Ovary (tissue), 3 donors: ENCODE results near the gene NDST1.

Experiments
- EP300 ChIP-seq: sonication (generic); formaldehyde crosslinking; IDR thresholded peaks from one replicate; pipeline ENCODE4 v1.6.1; 2017; ENCODE audit warnings: antibody characterized with exemption
- TF ChIP-seq, protein P1 (sequence below), 3 donors: fragments of 450-650 bp in 2 of 3; fragments of 200-600 bp in 1 of 3; IDR thresholded peaks; one replicate each; pipeline versions ENCODE4 v1.5.1 to v1.8.0; 2016 to 2022; ENCODE audit warnings: antibody characterized with exemption in 3 of 3, mild to moderate bottlenecking in 1 of 3
- donor health status: DM: no; HTN: no; CAD: no.

DNA sequence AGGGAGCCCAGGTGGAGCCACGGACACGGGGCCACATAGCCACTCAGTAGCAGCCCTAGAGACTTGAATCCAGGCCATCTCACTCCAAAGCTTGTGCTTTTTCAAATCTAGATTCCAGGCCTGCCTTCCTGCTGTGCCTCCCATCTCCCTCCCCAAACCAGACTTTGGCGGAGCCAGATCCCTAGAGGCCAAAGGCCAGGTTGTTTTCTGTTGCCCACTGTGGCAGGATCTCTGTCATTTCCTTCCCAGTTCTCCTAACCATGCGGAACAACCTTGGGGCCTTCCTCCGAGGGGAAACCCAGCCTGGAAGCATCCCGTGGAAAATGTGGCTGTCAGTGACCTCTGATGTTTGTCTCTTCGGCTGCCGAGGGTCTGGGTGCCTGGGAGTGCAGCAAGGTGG, 42.0 kb upstream of the NDST1 start:
- no peak for TF ChIP-seq EP300
- TF ChIP-seq, protein P1, sequence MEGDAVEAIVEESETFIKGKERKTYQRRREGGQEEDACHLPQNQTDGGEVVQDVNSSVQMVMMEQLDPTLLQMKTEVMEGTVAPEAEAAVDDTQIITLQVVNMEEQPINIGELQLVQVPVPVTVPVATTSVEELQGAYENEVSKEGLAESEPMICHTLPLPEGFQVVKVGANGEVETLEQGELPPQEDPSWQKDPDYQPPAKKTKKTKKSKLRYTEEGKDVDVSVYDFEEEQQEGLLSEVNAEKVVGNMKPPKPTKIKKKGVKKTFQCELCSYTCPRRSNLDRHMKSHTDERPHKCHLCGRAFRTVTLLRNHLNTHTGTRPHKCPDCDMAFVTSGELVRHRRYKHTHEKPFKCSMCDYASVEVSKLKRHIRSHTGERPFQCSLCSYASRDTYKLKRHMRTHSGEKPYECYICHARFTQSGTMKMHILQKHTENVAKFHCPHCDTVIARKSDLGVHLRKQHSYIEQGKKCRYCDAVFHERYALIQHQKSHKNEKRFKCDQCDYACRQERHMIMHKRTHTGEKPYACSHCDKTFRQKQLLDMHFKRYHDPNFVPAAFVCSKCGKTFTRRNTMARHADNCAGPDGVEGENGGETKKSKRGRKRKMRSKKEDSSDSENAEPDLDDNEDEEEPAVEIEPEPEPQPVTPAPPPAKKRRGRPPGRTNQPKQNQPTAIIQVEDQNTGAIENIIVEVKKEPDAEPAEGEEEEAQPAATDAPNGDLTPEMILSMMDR (IDR thresholded peaks at IDR 0.05), result no peak
